GM10266 (cell line): ENCODE data around the gene COPZ1.
"Not testable (repeated sequence)": the region's sequence is repeated elsewhere in the genome, so short reads cannot be mapped to it uniquely, and the experiment has no call there.

ENCODE experiments used
- DNase-seq: peaks from one replicate; pipeline ENCODE4 v3.0.0; 2012; ENCODE audit errors: extremely low spot score
- CTCF ChIP-seq: IDR thresholded peaks from 2 replicates; pipeline ENCODE4 v1.5.1; 2012; ENCODE audit warnings: mild to moderate bottlenecking, low read depth; ENCODE audit not compliant: control insufficient read depth, insufficient read depth; ENCODE audit errors: missing control alignments

The COPZ1 gene

GRCh38 chr12:54311051-54311450, 13.9 kb upstream of the COPZ1 start:
- DNase-seq = no peak
- no peak for TF ChIP-seq CTCF

- DNase-seq = not testable (repeated sequence)
These were observed 12.6 kb upstream of the COPZ1 start for GRCh38 chr12:54312309-54312708.

- no peak for DNase-seq
- no peak for TF ChIP-seq CTCF
These were observed 3.6 kb upstream of the COPZ1 start for GRCh38 chr12:54321363-54321762.

- DNase-seq = not testable (repeated sequence)
These were observed 645 bp downstream of the COPZ1 start for GRCh38 chr12:54325442-54326109.

- TF ChIP-seq CTCF = no peak
- DNase-seq = no peak
These were observed 3.8 kb downstream of the COPZ1 start for GRCh38 chr12:54328595-54329337.

GRCh38 chr12:54329759-54330158, 4.8 kb downstream of the COPZ1 start:
- no peak for TF ChIP-seq CTCF
- DNase-seq = no peak

GRCh38 chr12:54330442-54330841, 5.5 kb downstream of the COPZ1 start:
- TF ChIP-seq CTCF = no peak
- DNase-seq = no peak

- DNase-seq = no peak
- no peak for TF ChIP-seq CTCF
These were observed 6.5 kb downstream of the COPZ1 start for GRCh38 chr12:54331461-54331860.
